T-cell (primary cell): ENCODE data around the gene ATE1. TPM values are rescaled to one million over a fixed set of nuclear protein-coding genes. Genes with fewer than 3 reads are reported as not detected.

ENCODE experiments used
- ATAC-seq, 4 experiments: fragments of 200-7000 bp in 3 of 4; fragments of 150-1000 bp in 1 of 4; cut with Tn5 transposase; replicated peaks in 1 of 4; 1 replicate in 3 of 4; 2 replicates in 1 of 4; pipeline ENCODE4 v1.10.0; 2021; ENCODE audit warnings: moderate library complexity in 3 of 4, mild to moderate bottlenecking in 2 of 4, moderate number of reproducible peaks in 1 of 4
- CTCF ChIA-PET, 2 donors: fragments of 300-600 bp; sonication (Branson Sonifier 250); formaldehyde crosslinking; loops; one replicate each; lab custom pipeline; 2022; ENCODE audit warnings: antibody characterized with exemption in 2 of 2; lab: Charles Lee
- POLR2A ChIA-PET, 2 donors: fragments of 300-600 bp; sonication (Branson Sonifier 250); formaldehyde crosslinking; loops; one replicate each; lab custom pipeline; 2022; ENCODE audit warnings: antibody characterized with exemption in 2 of 2; lab: Charles Lee
- DNase-seq, 35 experiments: peaks; one replicate each; pipeline versions ENCODE4 v3.0.0 to v3.0.0-alpha.2; 2013 to 2023
- H3K27ac ChIP-seq: one replicate; pipeline ENCODE4 v1.5.1; 2013; ENCODE audit warnings: low read length
- H3K27me3 ChIP-seq, 2 experiments: replicated peaks in 1 of 2; 1 replicate in 1 of 2; 2 replicates in 1 of 2; pipeline versions ENCODE4 v1.6.1 to v1.7.0; 2013; ENCODE audit warnings: low read length in 1 of 2, mixed read lengths in 1 of 2; ENCODE audit not compliant: control insufficient read depth in 2 of 2, insufficient read depth in 2 of 2; ENCODE audit errors: extremely low read depth in 1 of 2
- H3K36me3 ChIP-seq, 2 donors: 1 replicate in 1 of 2; 2 replicates in 1 of 2; pipeline versions ENCODE4 v1.6.1 to v1.7.0; 2013; ENCODE audit warnings: low read length in 1 of 2; ENCODE audit not compliant: control insufficient read depth in 2 of 2, insufficient read depth in 1 of 2; ENCODE audit errors: extremely low read depth in 1 of 2
- H3K4me1 ChIP-seq, 2 experiments: 1 replicate in 1 of 2; 2 replicates in 1 of 2; pipeline versions ENCODE4 v1.6.1 to v1.7.0; 2013; ENCODE audit warnings: low read length in 2 of 2, mixed read lengths in 1 of 2; ENCODE audit not compliant: insufficient read depth in 2 of 2, control insufficient read depth in 1 of 2; ENCODE audit errors: extremely low read depth in 1 of 2
- H3K4me3 ChIP-seq, 2 donors: 1 replicate in 1 of 2; 2 replicates in 1 of 2; pipeline versions ENCODE4 v1.5.1 to v1.7.0; 2013; ENCODE audit warnings: mild to moderate bottlenecking in 2 of 2, low read length in 1 of 2, moderate library complexity in 1 of 2; ENCODE audit not compliant: control insufficient read depth in 1 of 2; ENCODE audit errors: extremely low read depth in 1 of 2
- H3K9me3 ChIP-seq: 2 replicates; pipeline ENCODE4 v1.7.0; 2013
- H3K27ac Mint-ChIP-seq, 2 donors: one replicate each; pipeline ENCODE4 v1.8.0; 2020 to 2021; ENCODE audit warnings: mild to moderate bottlenecking in 2 of 2, mixed read lengths in 2 of 2
- H3K27me3 Mint-ChIP-seq, 2 donors: one replicate each; pipeline ENCODE4 v1.8.0; 2021 to 2022; ENCODE audit warnings: mixed read lengths in 2 of 2
- H3K36me3 Mint-ChIP-seq: one replicate; pipeline ENCODE4 v1.8.0; 2021; ENCODE audit warnings: mixed read lengths
- H3K4me1 Mint-ChIP-seq, 3 donors: one replicate each; pipeline ENCODE4 v1.8.0; 2020 to 2022; ENCODE audit warnings: mixed read lengths in 3 of 3, mild to moderate bottlenecking in 1 of 3
- H3K4me3 Mint-ChIP-seq, 3 donors: one replicate each; pipeline ENCODE4 v1.8.0; 2020 to 2022; ENCODE audit warnings: mild to moderate bottlenecking in 3 of 3, mixed read lengths in 3 of 3, moderate library complexity in 3 of 3
- H3K9me3 Mint-ChIP-seq, 3 donors: one replicate each; pipeline ENCODE4 v1.8.0; 2020 to 2022; ENCODE audit warnings: mixed read lengths in 3 of 3
- WGBS: methylation state at CpG from one replicate; pipeline ENCODE4 v1.1.5; 2013; ENCODE audit warnings: missing lambda C conversion rate; ENCODE audit not compliant: insufficient coverage; 5-methylcytosine and 5-hydroxymethylcytosine counted together
- total RNA-seq, 35 experiments: library from RNA in 6 of 35; stranded (reverse) in 6 of 35; fragments of 120-200 nt in 1 of 35; gene quantifications; one replicate each; pipeline versions ENCODE4 v1.2.1 to v1.2.4 and lab custom pipeline; 2013 to 2026

ATE1 gene
- total RNA-seq, 5 donors from 2014 or later (not counting 1 experiment from before 2014, with no cell fraction given) = 18.6 to 28.9 (median 26.0) TPM

GRCh38 chr10:121818599-121818998 lies 109.2 kb downstream of the ATE1 start:
- ATAC-seq (no peak), DNase-seq (no peak)
- Mint-ChIP-seq H3K9me3 (no peaks in the 10 kb centered on the region), H3K4me3 (no peak overlapping the region), H3K27ac (no peak overlapping the region), H3K4me1 (peaks cover 0 to 6% (median 0%) of the 10 kb centered on the region in 3 donors), H3K36me3 (peaks cover 19% of the 10 kb centered on the region), H3K27me3 (no peaks in the 10 kb centered on the region)
- Histone ChIP-seq H3K27ac (no peak overlapping the region), H3K27me3 (no peaks in the 10 kb centered on the region), H3K9me3 (no peaks in the 10 kb centered on the region), H3K4me3 (no peak overlapping the region), H3K36me3 (peaks cover 0 to 3% of the 10 kb centered on the region in 2 donors), H3K4me1 (no peaks in the 10 kb centered on the region)
- WGBS = no CpG with 5 or more reads among the region's 2 CpGs
- CTCF ChIA-PET = interaction anchor here in 1 of 2 donors (1.1 kb wide), 1 partner anchor 9 kb away, joined by 3 read pairs; no protein-coding TSS in a partner anchor
- POLR2A ChIA-PET = interaction anchor here in 1 of 2 donors (0.6 kb wide), 1 partner anchor 41 kb away, joined by 3 read pairs; no protein-coding TSS in a partner anchor

GRCh38 chr10:121816197-121816596 lies 111.6 kb downstream of the ATE1 start:
- CTCF ChIA-PET = no interaction called here
- Mint-ChIP-seq H3K27ac (no peak overlapping the region), H3K4me3 (no peak overlapping the region), H3K9me3 (no peaks in the 10 kb centered on the region), H3K36me3 (peaks cover 13% of the 10 kb centered on the region), H3K4me1 (no peaks in the 10 kb centered on the region), H3K27me3 (no peaks in the 10 kb centered on the region)
- Histone ChIP-seq H3K27me3 (no peaks in the 10 kb centered on the region), H3K4me1 (no peaks in the 10 kb centered on the region), H3K9me3 (no peaks in the 10 kb centered on the region), H3K27ac (no peak overlapping the region), H3K4me3 (no peak overlapping the region), H3K36me3 (peaks cover 0 to 3% of the 10 kb centered on the region in 2 donors)
- WGBS = 100% methylated on average over 1 of the region's 1 CpG
- no peak for DNase-seq
- no peak for ATAC-seq
- POLR2A ChIA-PET = no interaction called here

GRCh38 chr10:121813857-121814256 lies 114.0 kb downstream of the ATE1 start:
- Mint-ChIP-seq H3K36me3 (peaks cover 18% of the 10 kb centered on the region), H3K4me3 (no peak overlapping the region), H3K9me3 (no peaks in the 10 kb centered on the region), H3K27me3 (no peaks in the 10 kb centered on the region), H3K27ac (no peak overlapping the region), H3K4me1 (no peaks in the 10 kb centered on the region)
- Histone ChIP-seq H3K36me3 (peaks cover 0 to 3% of the 10 kb centered on the region in 2 donors), H3K4me3 (no peak overlapping the region), H3K9me3 (no peaks in the 10 kb centered on the region), H3K4me1 (no peaks in the 10 kb centered on the region), H3K27ac (no peak overlapping the region), H3K27me3 (no peaks in the 10 kb centered on the region)
- WGBS = no CpG with 5 or more reads among the region's 4 CpGs
- ChIA-PET CTCF (no interaction called here), POLR2A (no interaction called here)
- ATAC-seq (no peak), DNase-seq (no peak)

- Mint-ChIP-seq H3K4me3 (no peak overlapping the region), H3K27me3 (no peaks in the 10 kb centered on the region), H3K9me3 (no peaks in the 10 kb centered on the region), H3K27ac (no peak overlapping the region), H3K36me3 (peaks cover 19% of the 10 kb centered on the region), H3K4me1 (no peaks in the 10 kb centered on the region)
- DNase-seq (no peak), ATAC-seq (no peak)
- H3K36me3 ChIP-seq = peaks cover 0 to 3% of the 10 kb centered on the region in 2 donors
- no peak overlapping the region for H3K27ac ChIP-seq
- no peaks in the 10 kb centered on the region for H3K27me3 ChIP-seq
- no peaks in the 10 kb centered on the region for H3K4me1 ChIP-seq
- ChIA-PET POLR2A (no interaction called here), CTCF (no interaction called here)
- H3K4me3 ChIP-seq = no peak overlapping the region
- WGBS = no CpG with 5 or more reads among the region's 1 CpG
- H3K9me3 ChIP-seq = no peaks in the 10 kb centered on the region
These were observed 114.5 kb downstream of the ATE1 start for GRCh38 chr10:121813211-121813815.

GRCh38 chr10:121812031-121812430 lies 115.8 kb downstream of the ATE1 start:
- no peaks in the 10 kb centered on the region for H3K9me3 ChIP-seq
- CTCF ChIA-PET = no interaction called here
- no peak overlapping the region for H3K4me3 ChIP-seq
- Mint-ChIP-seq H3K27me3 (no peaks in the 10 kb centered on the region), H3K27ac (no peak overlapping the region), H3K9me3 (no peaks in the 10 kb centered on the region), H3K4me3 (no peak overlapping the region), H3K36me3 (peaks cover 25% of the 10 kb centered on the region), H3K4me1 (no peaks in the 10 kb centered on the region)
- POLR2A ChIA-PET = no interaction called here
- ATAC-seq = no peak
- H3K27me3 ChIP-seq = no peaks in the 10 kb centered on the region
- WGBS = no CpG with 5 or more reads among the region's 4 CpGs
- DNase-seq = no peak
- no peak overlapping the region for H3K27ac ChIP-seq
- H3K4me1 ChIP-seq = no peaks in the 10 kb centered on the region
- H3K36me3 ChIP-seq = peaks cover 0 to 6% of the 10 kb centered on the region in 2 donors

GRCh38 chr10:121811386-121811785 lies 116.4 kb downstream of the ATE1 start:
- Histone ChIP-seq H3K27ac (no peak overlapping the region), H3K4me3 (no peak overlapping the region), H3K4me1 (no peaks in the 10 kb centered on the region), H3K9me3 (no peaks in the 10 kb centered on the region), H3K27me3 (no peaks in the 10 kb centered on the region), H3K36me3 (peaks cover 0 to 12% of the 10 kb centered on the region in 2 donors)
- no peaks in the 10 kb centered on the region for H3K9me3 Mint-ChIP-seq
- H3K4me3 Mint-ChIP-seq = no peak overlapping the region
- H3K27ac Mint-ChIP-seq = no peak overlapping the region
- DNase-seq = no peak
- no peak for ATAC-seq
- ChIA-PET POLR2A (no interaction called here), CTCF (no interaction called here)
- no peaks in the 10 kb centered on the region for H3K27me3 Mint-ChIP-seq
- H3K4me1 Mint-ChIP-seq = no peaks in the 10 kb centered on the region
- H3K36me3 Mint-ChIP-seq = peaks cover 27% of the 10 kb centered on the region
- WGBS = no CpG with 5 or more reads among the region's 2 CpGs
